Nucleus accumbens (tissue), 56 donors: ENCODE measurements around the gene HDAC8.
A peak's percentile ranks its signal among the peaks of the same experiment; 100 is the strongest.
"Not testable (repeated sequence)": the region's sequence is repeated elsewhere in the genome, so short reads cannot be mapped to it uniquely, and the experiment has no call there.

ENCODE experiments used
- DNase-seq, 56 donors: peaks; one replicate each; lab custom pipeline; 2025; lab: John Stamatoyannopoulos, UW

The HDAC8 gene

DNA sequence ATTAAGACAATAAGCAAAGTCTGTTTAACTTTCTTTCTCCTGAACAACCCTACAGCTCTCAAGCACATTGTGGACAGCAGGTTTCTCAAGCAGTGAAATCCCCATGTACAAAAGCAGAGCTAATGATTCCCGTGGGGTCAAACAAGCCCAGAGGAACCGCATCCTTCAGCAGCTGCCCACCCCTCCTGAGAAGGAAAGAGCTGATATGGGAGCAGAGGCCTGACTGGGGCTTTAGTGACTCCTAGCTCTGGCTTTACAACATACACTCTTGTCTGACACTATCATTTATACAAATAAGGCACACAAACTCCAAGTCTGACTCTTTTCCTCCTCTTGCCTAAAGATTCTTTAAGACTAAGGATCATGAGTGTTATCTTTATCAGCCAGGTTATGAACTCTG, 32.8 kb downstream of the HDAC8 start:
- no peak for DNase-seq

DNA sequence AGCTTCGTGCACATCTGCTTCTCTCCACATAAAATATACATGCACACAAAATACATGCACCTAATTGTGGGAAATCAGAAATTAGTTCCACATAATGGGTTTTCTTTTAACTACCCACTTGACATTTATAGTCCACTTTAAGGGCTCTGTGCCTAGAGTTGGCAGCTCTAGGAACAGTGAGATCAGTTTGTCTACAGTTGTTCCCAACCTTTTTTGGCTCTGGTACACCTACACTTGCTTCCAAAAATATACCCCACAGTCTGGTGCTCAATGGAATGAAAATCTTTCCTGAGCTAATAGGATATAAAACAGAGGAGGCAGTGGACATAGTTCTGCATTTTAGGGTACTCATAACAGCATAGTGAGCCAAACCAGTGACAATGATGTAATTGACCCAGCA, 36.1 kb downstream of the HDAC8 start:
- DNase-seq = peak in 2 of 56 donors; percentile 0 to 8

DNA sequence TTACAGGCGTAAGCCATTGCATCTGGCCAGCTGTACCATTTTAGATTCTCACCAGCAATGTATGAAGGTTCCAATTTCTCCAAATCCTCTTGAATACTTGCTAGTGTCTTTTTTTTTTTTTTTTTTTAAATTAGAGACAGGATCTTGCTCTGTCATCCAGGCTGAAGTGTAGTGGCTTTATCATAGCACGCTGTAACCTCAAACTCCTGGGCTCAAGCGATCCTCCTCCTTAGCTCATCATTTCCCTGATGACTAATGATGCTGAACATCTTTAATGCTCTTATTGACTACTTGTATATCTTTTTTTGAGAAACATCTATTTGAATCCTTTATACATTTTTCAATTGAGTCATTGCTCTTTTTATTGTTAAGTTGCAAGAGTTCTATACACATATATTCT, 40.3 kb downstream of the HDAC8 start:
- no peak for DNase-seq

DNA sequence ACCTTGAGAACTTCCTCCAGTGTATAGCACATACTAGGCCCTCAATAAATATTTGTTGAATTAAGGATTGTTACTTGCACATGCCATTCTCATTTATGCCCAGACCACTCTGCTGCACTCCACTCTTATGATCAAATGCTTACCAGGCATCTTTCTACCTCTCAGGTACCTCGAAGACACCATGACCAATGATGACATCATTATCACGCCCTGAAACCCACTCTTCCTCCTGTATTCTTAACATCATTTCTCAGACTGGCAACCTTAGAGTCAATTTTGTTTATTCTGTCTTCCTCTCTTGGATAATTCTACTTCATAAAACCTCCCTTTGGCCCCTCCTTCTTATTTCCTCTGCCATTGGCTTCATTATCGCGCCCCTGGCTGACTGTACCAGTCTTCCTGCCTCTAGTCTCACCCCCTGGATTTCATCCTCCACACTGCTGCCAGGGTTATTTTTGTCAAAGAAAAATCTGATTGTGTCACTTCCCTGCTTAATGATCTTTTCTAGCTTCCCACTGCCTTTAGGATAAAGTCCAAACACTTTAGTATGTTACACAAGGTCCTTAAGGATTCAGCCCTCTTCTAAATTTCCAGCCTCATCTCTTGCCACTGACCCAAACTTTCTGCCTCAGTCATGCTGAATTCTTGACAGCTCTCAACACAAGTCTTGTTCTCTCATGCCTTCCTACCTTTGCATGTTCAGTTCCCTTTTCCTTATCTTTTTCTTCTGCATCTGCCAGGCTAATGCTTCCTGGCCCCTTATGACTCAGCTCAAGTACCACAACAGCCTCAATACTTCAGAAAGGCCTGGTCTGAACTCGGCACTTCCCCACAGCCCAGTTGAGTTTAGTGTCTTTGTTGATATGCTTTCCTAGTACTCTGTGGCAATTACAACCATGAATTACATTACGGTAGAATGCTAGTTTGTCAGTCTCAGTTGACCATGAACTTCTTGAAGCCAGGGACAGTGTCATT, 45.8 kb downstream of the HDAC8 start:
- no peak for DNase-seq

DNA sequence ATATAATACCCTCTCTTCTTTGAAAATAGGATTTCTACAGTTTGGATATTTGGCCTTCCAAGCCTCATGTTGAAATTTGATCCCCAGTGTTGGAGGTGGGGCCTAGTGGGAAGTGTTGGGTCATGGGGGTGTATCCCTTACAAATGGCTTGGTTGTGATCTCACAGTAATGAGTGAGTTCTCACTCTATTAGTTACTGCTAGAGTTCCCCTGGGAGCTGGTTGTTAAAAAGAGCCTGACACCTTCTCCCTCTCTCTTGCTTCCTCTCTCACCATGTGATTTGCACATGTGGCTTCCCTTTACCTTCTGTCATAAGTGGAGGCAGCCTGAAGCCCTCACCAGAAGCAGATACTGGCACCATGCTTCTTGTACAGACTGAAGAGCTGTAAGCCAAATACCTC, 73.9 kb downstream of the HDAC8 start:
- no peak for DNase-seq

DNA sequence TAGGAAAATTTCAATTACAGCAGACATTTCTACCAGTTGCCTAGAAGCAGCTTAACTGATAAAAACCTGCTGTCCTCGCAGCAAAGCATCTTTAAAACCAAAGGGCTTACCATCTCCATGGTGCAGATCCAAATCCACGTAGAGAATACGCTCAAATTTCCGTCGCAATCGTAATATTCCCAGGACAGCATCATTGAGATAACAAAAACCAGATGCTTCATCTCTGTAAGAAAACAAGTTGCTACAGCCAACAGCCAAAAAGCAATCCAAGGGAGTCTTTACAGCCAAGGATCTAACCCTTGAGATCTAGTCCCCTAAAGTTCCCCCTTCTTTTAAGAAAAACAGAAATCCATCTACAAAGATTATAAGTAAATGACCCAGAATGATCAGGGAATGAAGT, 77.6 kb downstream of the HDAC8 start:
- DNase-seq = no peak

DNA sequence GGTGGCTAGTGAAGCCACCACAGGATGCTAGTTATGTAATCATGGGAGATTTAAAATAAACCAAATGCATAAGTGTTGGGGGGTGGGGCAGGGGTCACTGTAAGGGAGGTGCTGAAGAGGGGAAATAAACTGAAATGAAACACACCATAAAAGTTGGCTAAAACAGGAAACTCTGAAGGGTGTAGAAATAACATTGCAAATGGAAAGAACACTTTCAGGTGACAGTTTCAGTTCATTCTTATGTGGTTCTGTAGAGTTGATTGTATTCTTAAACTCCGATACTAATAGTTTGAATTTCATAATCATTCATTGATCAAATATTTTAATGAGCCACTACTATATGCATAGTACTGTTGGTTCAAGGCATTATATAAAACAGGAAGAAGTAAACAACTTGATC, 80.1 kb downstream of the HDAC8 start:
- DNase-seq = no peak

DNA sequence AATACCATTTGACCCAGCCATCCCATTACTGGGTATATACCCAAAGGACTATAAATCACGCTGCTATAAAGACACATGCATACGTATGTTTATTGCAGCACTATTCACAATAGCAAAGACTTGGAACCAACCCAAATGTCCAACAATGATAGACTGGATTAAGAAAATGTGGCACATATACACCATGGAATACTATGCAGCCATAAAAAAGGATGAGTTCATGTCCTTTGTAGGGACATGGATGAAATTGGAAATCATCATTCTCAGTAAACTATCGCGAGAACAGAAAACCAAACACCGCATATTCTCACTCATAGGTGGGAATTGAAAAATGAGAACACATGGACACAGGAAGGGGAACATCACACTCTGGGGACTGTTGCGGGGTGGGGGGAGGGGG, 82.4 kb downstream of the HDAC8 start:
- not testable (repeated sequence) for DNase-seq

DNA sequence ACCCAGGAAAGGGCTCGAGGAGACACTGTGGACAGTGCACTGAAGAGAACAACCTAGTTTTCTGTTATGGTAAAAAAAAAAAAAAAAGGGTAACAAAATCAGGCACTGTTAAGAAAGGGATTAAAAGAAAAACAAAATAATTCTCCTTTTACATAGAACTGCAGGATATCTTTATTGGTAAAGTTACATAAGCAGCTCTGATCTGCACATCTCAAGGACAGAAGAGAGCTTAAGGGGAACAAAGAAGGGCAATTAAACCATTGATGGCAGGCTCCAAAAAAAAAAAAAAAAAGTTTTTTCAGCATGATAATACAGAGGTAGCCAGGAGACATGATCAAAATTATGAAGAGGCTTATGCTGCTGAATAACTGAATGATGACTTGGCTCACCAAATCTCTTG, 85.0 kb downstream of the HDAC8 start:
- DNase-seq = no peak

DNA sequence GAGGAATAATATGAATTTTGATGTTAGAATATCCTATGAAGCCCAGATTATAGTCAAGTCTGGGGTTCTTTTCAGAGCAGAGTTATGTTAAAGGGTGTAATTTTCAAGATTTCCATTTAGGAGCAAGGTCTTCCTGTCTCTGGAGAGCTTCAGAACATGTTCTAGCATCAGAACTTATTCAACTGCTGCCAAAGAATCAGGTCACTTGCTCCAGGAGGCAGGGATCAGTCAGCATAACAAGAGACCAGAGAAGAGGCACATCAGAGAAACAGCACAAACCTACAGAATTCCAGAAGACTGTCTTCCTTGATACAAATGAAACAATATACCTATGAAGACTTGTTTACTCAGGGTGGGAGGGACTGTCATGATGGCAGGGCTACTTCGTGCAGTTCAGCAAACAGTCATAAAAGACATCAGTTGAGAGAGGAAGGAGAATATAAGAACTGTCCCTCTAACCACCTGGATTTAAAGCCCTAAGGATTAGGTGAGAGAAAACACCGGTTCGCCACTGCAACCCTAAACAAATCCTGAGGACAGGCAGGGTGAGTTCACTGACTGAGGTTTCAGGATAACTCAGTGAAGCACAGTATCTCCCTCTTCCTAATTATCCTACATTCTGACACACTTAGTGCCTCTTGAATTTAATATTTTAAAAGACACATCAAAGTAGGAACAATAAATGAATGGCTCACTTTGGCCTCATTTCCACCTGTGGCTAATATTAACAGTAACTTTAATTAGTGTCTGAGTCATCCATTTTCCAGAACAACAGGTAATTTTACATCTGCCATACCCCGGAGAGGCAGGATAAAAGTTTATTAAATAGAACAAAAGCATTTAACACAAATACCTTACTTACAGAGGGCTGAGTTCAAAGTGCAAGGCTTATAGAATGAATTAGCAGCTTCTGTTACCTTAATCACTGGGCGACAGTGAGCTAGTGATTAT, 93.0 kb downstream of the HDAC8 start:
- no peak for DNase-seq

DNA sequence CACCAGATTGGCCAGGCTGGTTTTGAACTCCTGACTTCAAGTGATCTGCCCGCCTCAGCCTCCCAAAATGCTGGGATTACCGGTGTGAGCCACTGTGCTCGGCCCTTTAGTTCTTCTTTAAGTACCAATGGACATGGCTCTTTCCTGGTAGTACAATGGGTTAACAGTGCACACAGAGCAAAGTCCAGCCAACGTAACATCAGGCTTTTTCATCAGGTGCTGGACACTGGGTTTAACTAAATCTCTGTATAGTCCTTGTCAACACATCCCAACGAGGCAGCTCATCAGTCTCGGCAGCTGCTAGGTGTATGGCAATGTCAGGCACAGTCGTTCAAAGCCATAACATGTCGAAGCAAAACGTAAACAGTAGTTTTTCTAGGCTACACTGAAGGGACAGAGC, 93.8 kb downstream of the HDAC8 start:
- DNase-seq = no peak

DNA sequence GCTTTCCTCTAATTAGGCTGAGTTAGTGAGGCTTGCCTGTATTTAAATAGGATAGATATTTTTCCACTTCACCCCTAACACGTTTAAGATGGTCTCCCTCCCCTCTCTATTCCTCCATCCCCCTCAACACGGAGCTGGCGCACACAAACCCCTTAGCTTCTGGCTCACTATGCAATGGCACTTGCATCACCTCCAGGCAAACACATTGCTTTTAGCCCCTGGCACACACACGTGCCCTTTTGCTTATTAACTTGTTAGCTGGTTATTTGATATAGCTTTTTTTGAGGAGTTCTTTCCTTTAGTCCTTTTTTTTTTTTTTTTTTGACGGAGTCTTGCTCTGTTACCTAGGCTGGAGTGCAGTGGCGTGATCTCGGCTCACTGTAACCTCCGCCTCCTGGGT, 94.3 kb downstream of the HDAC8 start:
- no peak for DNase-seq

DNA sequence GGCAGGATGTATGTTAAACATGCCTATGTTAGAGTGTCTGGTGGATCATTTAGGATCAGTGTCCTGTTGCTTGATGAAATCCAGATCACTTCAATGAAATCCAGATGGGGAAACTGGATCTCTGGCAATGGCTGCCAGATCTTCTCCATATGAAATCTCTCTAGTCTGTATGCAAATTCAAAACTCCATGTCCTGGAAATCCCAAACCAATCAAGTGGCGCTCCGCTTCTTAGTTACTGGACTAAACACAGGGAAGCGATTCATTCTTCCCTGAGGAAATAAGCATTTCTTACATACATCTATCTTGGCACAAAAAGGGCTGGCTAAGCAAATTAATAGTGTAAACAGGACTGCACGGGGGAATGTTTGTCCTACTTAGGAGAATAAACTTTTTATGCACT, 94.9 kb downstream of the HDAC8 start:
- no peak for DNase-seq

DNA sequence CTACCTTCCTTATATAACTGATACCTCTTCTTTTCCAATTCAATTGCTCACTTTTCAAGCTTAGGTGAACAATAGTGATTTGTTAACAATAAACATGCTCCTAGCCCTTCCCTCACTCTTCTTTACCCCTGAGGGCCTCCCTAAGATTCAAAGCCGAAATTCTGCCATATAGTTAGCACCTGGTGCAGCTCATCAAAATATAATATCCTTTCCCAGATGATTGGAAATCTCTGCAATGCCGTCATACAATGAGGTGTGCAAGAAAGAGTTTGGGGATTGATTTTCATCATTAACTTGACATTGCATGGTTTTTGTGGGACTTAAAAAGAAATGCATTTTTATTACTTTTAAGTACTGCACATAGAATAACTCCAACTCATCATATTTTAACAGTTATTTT, 95.3 kb downstream of the HDAC8 start:
- no peak for DNase-seq

DNA sequence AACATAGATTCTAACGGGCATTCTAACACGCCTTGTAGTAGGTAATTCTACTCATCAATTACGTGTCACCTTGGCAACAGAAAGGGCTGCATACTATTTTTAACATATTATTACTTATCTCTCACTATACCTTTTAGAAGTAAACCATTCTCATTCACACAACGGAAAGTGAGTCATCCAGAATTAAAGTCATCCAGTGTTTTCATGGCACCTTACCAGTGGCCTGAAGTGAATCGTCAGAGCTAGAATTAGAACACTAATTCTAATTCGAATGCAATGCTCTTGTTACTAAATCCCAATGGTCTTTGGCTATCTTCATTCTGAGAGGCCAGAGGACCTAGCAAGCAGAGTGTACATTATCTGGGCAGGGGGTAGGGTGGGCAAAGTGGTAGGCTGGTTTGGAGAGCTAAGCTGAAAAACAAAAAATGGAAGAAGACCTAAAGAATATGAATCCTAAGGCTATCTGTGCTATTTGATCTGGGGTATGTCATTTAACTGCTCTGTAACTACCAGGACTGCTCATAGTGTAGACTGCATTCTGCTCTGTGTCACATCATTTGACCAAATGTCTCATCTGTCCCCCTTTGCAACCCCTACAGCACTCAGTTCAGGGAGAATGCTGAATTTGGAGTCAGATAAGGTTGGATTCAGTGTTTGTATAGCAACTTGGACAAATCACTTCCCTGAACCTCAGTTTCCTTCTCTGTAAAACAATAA, 96.5 kb downstream of the HDAC8 start:
- no peak for DNase-seq

DNA sequence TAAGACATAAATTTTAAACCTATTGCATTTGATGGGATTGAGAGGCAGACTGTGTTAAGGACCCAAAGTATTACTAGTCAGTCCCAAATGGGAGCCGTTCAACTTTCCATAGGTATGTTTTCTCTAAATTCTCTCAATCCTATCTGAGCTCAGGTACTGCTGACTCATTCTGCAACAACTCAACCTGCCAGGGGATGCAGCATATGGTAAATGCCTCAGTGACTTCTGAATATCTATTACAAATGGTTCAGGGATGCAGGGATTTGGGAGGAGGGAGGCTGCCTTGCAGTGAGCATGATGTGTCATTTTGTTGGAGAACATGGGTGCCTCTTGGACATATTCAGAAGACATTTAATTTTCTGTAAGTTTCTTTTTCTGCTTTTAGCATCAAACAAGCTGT, 97.3 kb downstream of the HDAC8 start:
- no peak for DNase-seq

DNA sequence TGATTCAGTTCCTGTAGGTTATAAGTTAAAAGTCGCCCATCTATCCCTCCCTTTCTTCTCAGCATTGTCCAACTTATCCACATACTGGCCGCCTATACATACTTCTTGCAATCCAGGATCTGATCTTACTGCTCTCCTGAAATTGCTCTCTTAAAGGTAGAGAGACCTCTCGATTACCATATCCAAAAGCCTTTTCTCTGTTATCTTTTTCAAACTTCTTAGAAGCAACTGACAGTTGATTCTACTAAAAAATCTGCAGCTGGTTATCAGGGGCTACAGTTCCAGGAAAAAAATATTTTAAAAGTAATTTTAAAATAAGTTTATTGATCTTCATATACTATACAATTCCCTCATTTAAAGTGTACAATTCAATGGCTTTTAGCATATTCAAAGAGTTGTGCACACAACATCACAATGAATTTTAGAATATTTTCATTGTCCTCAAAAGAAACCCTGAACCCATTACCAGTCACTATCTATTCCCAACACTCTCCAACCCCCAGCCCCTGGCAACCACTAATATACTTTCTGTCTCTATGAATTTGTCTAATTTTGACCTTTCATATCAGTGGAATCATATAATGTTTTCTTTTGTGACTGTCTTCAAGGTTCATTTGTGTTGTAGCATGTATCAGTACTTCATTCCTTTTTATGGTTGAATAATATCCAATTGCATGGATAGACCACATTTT, 102.0 kb downstream of the HDAC8 start:
- no peak for DNase-seq

DNA sequence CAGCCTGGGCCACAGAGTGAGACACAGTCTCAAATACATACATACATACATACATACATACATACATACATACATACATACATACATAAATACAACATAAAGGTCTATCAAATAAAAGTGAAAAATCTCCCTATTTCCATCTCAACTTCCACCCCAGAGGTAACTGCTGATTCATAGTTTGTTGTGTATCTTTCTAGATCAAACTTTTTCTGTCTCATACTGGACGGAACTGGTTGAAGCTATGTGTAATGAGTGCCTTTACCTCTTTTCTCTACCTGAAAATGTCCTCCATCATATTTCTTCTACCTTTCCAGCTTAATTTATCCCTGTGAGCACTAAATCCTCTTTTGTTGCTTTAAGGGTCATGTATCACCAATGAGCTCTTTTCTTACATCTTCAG, 102.5 kb downstream of the HDAC8 start:
- DNase-seq = no peak

DNA sequence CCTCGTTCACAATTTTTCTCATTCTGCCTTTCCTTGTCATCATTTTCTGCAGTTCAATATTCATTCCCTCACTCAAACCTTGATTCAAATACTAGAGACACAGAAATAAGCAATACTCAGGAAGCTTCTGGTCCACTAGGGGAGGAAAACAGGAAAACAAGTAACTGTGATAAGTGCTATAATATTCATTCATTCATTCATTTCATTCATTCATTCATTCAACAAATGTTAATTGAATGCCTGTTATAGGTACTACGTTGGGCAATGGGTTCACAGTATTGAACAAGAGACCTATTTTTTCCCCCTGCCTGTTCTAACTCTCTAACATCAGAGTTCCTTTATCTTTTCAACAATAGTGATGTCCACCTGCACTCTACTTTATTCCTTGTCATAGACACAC, 104.0 kb downstream of the HDAC8 start:
- DNase-seq = no peak

DNA sequence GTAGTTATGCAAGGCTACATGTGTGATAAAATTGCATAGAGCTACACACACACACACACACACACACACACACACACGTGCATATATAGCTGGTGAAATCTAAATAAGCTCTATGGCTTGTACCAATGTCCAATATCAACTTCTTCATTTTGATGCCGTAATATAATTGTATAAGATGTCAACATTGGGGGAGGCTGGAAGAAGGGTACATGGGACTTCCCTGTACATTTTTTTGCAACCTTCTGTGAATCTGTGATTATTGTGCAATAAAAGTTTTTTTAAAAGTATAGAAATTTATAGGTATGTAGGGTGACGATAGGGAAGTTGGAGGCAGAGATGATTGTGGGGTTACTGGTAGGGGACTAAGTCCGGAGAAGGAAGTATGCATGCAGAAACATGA, 105.5 kb downstream of the HDAC8 start:
- no peak for DNase-seq
